ENCODE measurements around the gene HSD17B2.

HSD17B2 gene

GRCh38 chr16:82116535-82116934 lies 81.5 kb downstream of the HSD17B2 start:
- TF ChIP-seq CTCF (IDR thresholded peaks at IDR 0.05; ENCODE audit: control extremely low read depth, extremely low read depth, low read depth, missing control alignments): no peak
- POLR2A ChIA-PET: no interaction called here
- CTCF ChIA-PET: no interaction called here
- DNase-seq (ENCODE audit: extremely low spot score): no peak

DNA sequence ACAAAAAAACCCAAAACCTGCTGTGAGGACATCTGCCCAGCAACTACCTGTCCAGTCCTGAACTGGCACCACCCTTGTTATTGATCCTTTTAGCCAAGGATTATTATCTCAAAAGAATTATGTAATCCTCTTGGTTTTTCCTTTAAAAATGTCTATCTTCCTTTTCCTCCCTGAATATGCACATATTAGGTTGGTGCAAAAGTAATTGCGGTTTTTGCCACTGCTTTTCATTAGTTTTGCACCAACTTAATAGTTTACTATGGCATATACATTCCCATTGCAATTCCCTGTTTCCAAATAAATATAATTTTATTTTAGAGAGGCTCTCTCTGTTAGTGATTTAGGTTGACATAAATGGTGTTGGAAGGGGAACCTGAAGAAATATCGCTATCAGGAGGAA lies 83.7 kb downstream of the HSD17B2 start:
- ChIA-PET CTCF (no interaction called here), POLR2A (no interaction called here)
- DNase-seq (ENCODE audit: extremely low spot score): no peak
- TF ChIP-seq CTCF (IDR thresholded peaks at IDR 0.05; ENCODE audit: control extremely low read depth, extremely low read depth, low read depth, missing control alignments): no peak

DNA sequence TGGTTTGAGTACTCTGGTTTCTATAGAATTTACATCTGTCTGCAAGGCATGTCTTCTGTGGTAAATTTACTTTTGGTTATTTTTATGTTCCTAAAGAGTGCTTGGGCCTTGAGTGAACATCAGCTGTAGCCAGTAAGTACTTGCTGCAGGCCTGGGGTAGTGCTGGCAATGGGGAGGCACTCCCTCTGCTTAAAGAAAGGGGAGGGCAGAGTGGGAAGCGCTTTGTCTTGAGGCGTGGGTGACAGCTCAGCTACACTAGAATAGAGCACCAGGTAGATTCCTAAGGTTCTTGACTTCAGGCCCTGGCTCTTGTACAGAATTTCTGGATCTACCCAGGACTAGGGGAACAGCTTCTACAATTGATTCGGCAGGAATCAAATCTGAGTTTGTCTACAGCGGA lies 84.4 kb downstream of the HSD17B2 start:
- ChIA-PET CTCF (no interaction called here), POLR2A (no interaction called here)
- no peak for DNase-seq (ENCODE audit: extremely low spot score)
- TF ChIP-seq CTCF (IDR thresholded peaks at IDR 0.05; ENCODE audit: control extremely low read depth, extremely low read depth, low read depth, missing control alignments): no peak

DNA sequence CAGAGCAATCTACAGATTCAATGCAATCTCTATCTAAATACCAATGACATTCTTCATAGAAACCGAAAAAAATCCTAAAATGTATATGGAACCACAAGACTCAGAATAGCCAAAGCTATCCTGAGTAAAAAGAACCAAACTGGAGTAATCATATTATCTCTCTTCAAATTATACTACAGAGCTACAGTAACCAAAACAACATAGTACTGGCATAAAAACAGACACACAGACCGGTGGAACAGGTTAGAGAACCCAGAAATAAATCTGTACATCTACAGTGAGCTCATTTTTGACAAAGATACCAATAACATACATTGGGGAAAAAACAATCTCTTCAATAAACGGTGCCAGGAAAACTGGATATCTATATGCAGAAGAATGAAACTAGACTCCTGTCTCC lies 89.6 kb downstream of the HSD17B2 start:
- ChIA-PET CTCF (interaction anchor here (1.7 kb wide), 1 partner anchor 13 kb away, joined by 3 read pairs; no protein-coding TSS in a partner anchor), POLR2A (no interaction called here)
- no peak for TF ChIP-seq CTCF (IDR thresholded peaks at IDR 0.05; ENCODE audit: control extremely low read depth, extremely low read depth, low read depth, missing control alignments)
- no peak for DNase-seq (ENCODE audit: extremely low spot score)

DNA sequence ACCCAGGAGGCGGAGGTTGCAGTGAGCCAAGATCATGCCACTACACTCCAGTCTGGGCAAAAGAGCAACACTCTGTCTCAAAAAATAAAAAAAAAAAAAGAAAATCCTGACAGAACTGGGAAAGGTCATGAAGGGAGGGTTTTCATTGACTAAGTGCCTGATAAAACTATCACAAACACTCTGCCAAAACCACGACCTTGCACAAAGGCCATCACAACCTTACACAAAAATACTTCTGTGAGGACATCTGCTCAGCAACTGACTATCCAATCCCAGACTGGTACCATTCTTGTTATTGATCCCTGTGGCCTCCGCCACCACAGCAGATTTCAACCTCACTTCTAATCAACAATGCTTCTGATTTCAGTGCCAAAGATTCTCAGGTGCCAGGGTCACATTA lies 94.8 kb downstream of the HSD17B2 start:
- POLR2A ChIA-PET: no interaction called here
- no peak for TF ChIP-seq CTCF (IDR thresholded peaks at IDR 0.05; ENCODE audit: control extremely low read depth, extremely low read depth, low read depth, missing control alignments)
- no peak for DNase-seq (ENCODE audit: extremely low spot score)
- CTCF ChIA-PET: no interaction called here

- POLR2A ChIA-PET: no interaction called here
Observed at GRCh38 chr16:82133798-82134197, 98.7 kb downstream of the HSD17B2 start.

More at GRCh38 chr16:82133798-82134197, 98.7 kb downstream of the HSD17B2 start:
- DNase-seq (ENCODE audit: extremely low spot score): no peak
- CTCF ChIA-PET: no interaction called here
- no peak for TF ChIP-seq CTCF (IDR thresholded peaks at IDR 0.05; ENCODE audit: control extremely low read depth, extremely low read depth, low read depth, missing control alignments)
